SK-N-SH treated with all-trans-retinoic acid at 6 μM for 48 hours (cell line): ENCODE results near the gene STAG1.

Experiments used
- ISL1 ChIP-seq: fragments of 250-450 bp; sonication (Bioruptor Pico); IDR thresholded peaks from 2 replicates; pipeline ENCODE4 v2.1.2; 2022; ENCODE audit warnings: mild to moderate bottlenecking, moderate library complexity
- PATZ1 ChIP-seq: fragments of 250-450 bp; sonication (Bioruptor Pico); IDR thresholded peaks from 2 replicates; pipeline ENCODE4 v1.8.0; 2020; ENCODE audit warnings: mild to moderate bottlenecking, moderate library complexity, borderline replicate concordance
- TCF4 ChIP-seq: fragments of 250-450 bp; sonication (Bioruptor Pico); IDR thresholded peaks from 2 replicates; pipeline ENCODE4 v1.8.0; 2021; ENCODE audit warnings: mild to moderate bottlenecking, moderate library complexity, borderline replicate concordance
- ZFP3 ChIP-seq: fragments of 250-450 bp; sonication (Bioruptor Pico); IDR thresholded peaks from 2 replicates; pipeline ENCODE4 v1.5.0; 2020; ENCODE audit warnings: mild to moderate bottlenecking, moderate library complexity
- ZNF70 ChIP-seq: fragments of 450-650 bp; formaldehyde crosslinking; IDR thresholded peaks from 2 replicates; pipeline ENCODE4 v1.5.0; 2020; ENCODE audit warnings: mild to moderate bottlenecking, moderate library complexity
- ZNF8 ChIP-seq: fragments of 450-650 bp; formaldehyde crosslinking; IDR thresholded peaks from 2 replicates; pipeline ENCODE4 v1.5.0; 2020; ENCODE audit warnings: mild to moderate bottlenecking, moderate library complexity

GRCh38 chr3:136576279-136577009, 175.7 kb downstream of the STAG1 start:
- no peak for TF ChIP-seq ZNF70
- no peak for TF ChIP-seq ZNF8 (CRISPR knock-in tag)
- no peak for TF ChIP-seq TCF4 (CRISPR knock-in tag)
- no peak for TF ChIP-seq PATZ1 (CRISPR knock-in tag)
- TF ChIP-seq ZFP3 (CRISPR knock-in tag): no peak
- no peak for TF ChIP-seq ISL1 (CRISPR knock-in tag)
